ENCODE results near the gene NT5C1A.

Gene NT5C1A

DNA sequence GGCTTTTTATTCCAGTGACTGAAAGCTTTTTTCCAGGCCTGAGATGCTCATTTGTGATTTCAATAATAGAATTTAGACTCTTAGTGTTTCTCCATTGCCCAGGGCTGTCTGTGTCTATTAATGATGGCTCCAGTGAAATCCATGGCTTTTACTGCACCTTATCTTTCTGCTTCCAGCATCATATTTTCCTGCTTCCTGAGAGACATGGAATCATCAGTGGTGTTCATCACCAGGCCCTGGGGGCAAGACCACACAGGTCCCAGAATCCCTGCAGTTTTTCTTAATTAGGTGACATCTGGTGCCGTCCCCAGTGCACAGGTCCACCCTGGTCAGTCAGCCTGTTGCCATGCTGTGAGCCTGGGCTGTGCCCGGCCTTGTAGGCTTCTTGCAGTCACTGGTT lies 15.5 kb downstream of the NT5C1A start:
- Histone ChIP-seq H2AFZ (ENCODE audit: insufficient read depth, low read length, poor library complexity) (no peak overlapping the region), H2BK12ac (ENCODE audit: low read length) (no peak overlapping the region), H3K36me3 (ENCODE audit: control insufficient read depth in 1 of 2, insufficient read depth in 2 of 2, low read length in 2 of 2) (no peaks in the 10 kb centered on the region), H3K9me3 (ENCODE audit: insufficient read depth, low read depth, low read length) (no peaks in the 10 kb centered on the region), H3K4me2 (ENCODE audit: low read length) (no peak overlapping the region), H2BK120ac (ENCODE audit: insufficient read depth, low read length, poor library complexity) (no peak overlapping the region), H3K4ac (ENCODE audit: low read depth, low read length) (no peak overlapping the region), H3K27me3 (ENCODE audit: insufficient read depth, low read length) (peaks cover 4% of the 10 kb centered on the region), H2BK5ac (ENCODE audit: low read depth, low read length, poor library complexity) (no peak overlapping the region), H3K4me3 (ENCODE audit: low read depth, low read length) (no peak overlapping the region), H3K79me1 (ENCODE audit: low read length) (no peaks in the 10 kb centered on the region), H3K23ac (ENCODE audit: low read length) (no peak overlapping the region), H4K12ac (ENCODE audit: low read depth, low read length) (no peak overlapping the region), H4K8ac (ENCODE audit: low read depth, low read length) (no peak overlapping the region), H3K18ac (ENCODE audit: low read length) (no peak overlapping the region), H3K79me2 (ENCODE audit: control insufficient read depth, insufficient read depth, low read length, poor library complexity) (no peaks in the 10 kb centered on the region), H2AK5ac (ENCODE audit: low read length) (no peak overlapping the region), H3K4me1 (ENCODE audit: control insufficient read depth in 1 of 2, insufficient read depth in 2 of 2, low read length in 2 of 2) (no peaks in the 10 kb centered on the region), H4K91ac (ENCODE audit: low read depth, low read length) (no peak overlapping the region), H3K9ac (ENCODE audit: low read length) (no peak overlapping the region), H3K27ac (ENCODE audit: low read depth, low read length) (no peak overlapping the region), H3K14ac (ENCODE audit: low read length) (no peak overlapping the region)
- WGBS (ENCODE audit: extremely low coverage, insufficient coverage, insufficient read length): no CpG with 5 or more reads among the region's 2 CpGs
- DNase-seq: no peak

DNA sequence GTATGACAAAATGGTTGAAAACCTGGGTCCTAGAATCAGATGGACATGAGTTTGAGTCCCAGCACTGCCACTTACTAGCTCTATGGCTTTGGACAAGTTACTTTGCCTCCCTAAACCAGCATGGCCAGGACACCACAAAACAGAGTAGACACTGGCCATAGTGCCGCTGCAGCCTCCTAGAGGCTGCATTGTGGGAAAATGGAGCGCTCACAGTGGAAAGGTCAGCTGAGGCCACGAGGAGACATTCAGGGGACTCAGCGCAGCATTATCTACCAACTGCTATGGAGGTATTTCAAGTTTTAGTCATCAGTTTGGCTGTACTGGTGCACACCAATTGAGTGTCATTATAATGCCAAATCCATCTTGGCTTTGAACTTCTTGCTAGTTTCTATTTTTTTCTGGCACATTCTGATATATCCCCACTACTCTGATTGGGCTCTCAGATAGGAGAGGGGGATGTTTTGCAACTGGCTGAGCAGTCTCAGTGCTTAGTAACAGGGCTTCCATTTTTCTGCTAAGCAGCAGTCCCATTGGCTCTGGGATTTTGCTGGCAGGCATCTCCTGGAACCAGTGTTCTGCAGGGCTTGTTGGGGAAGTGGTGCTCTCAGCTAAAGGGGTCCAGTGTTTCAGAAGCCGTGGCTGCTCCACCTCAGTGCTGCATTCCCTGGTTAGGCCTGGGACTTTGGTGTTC lies 16.2 kb downstream of the NT5C1A start:
- H3K4me2 ChIP-seq (ENCODE audit: low read length): no peak overlapping the region
- H4K12ac ChIP-seq (ENCODE audit: low read depth, low read length): no peak overlapping the region
- H3K4me3 ChIP-seq (ENCODE audit: low read depth, low read length): no peak overlapping the region
- H2AK5ac ChIP-seq (ENCODE audit: low read length): no peak overlapping the region
- H3K36me3 ChIP-seq (ENCODE audit: control insufficient read depth in 1 of 2, insufficient read depth in 2 of 2, low read length in 2 of 2): no peaks in the 10 kb centered on the region
- no peaks in the 10 kb centered on the region for H3K79me1 ChIP-seq (ENCODE audit: low read length)
- DNase-seq: no peak
- H4K91ac ChIP-seq (ENCODE audit: low read depth, low read length): no peak overlapping the region
- WGBS (ENCODE audit: extremely low coverage, insufficient coverage, insufficient read length): no CpG with 5 or more reads among the region's 5 CpGs
- no peak overlapping the region for H3K9ac ChIP-seq (ENCODE audit: low read length)
- no peak overlapping the region for H2AFZ ChIP-seq (ENCODE audit: insufficient read depth, low read length, poor library complexity)
- no peaks in the 10 kb centered on the region for H3K4me1 ChIP-seq (ENCODE audit: control insufficient read depth in 1 of 2, insufficient read depth in 2 of 2, low read length in 2 of 2)
- H3K27me3 ChIP-seq (ENCODE audit: insufficient read depth, low read length): peaks cover 4% of the 10 kb centered on the region
- H3K27ac ChIP-seq (ENCODE audit: low read depth, low read length): no peak overlapping the region
- no peak overlapping the region for H3K14ac ChIP-seq (ENCODE audit: low read length)
- H3K79me2 ChIP-seq (ENCODE audit: control insufficient read depth, insufficient read depth, low read length, poor library complexity): no peaks in the 10 kb centered on the region
- no peaks in the 10 kb centered on the region for H3K9me3 ChIP-seq (ENCODE audit: insufficient read depth, low read depth, low read length)
- no peak overlapping the region for H2BK12ac ChIP-seq (ENCODE audit: low read length)
- no peak overlapping the region for H3K18ac ChIP-seq (ENCODE audit: low read length)
- no peak overlapping the region for H4K8ac ChIP-seq (ENCODE audit: low read depth, low read length)
- no peak overlapping the region for H2BK120ac ChIP-seq (ENCODE audit: insufficient read depth, low read length, poor library complexity)
- H2BK5ac ChIP-seq (ENCODE audit: low read depth, low read length, poor library complexity): no peak overlapping the region
- H3K4ac ChIP-seq (ENCODE audit: low read depth, low read length): no peak overlapping the region
- H3K23ac ChIP-seq (ENCODE audit: low read length): no peak overlapping the region

DNA sequence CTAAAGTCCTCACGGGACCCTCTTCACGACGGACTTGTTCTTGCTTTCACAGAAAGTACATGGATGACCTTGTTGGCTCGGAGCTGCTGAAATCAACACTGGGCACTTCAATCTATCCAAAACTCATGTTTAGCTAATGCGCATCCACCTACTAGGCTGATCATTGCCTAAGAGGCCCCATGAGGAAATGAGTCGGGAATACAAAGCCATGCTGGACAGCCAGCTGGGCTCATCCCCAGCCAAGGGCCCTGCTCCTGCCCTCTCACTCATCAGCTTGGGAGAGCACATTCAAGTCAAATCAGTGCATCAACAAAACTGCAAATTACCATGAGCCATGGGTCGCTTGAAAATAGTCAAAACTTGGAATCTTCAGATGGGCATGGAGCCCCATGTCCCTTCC lies 17.6 kb downstream of the NT5C1A start:
- Histone ChIP-seq H3K4ac (ENCODE audit: low read depth, low read length) (no peak overlapping the region), H3K27ac (ENCODE audit: low read depth, low read length) (no peak overlapping the region), H3K18ac (ENCODE audit: low read length) (no peak overlapping the region), H2AFZ (ENCODE audit: insufficient read depth, low read length, poor library complexity) (no peak overlapping the region), H3K9me3 (ENCODE audit: insufficient read depth, low read depth, low read length) (no peaks in the 10 kb centered on the region), H3K79me1 (ENCODE audit: low read length) (no peaks in the 10 kb centered on the region), H3K4me1 (ENCODE audit: control insufficient read depth in 1 of 2, insufficient read depth in 2 of 2, low read length in 2 of 2) (no peaks in the 10 kb centered on the region), H4K91ac (ENCODE audit: low read depth, low read length) (no peak overlapping the region), H3K14ac (ENCODE audit: low read length) (no peak overlapping the region), H2AK5ac (ENCODE audit: low read length) (no peak overlapping the region), H3K4me3 (ENCODE audit: low read depth, low read length) (no peak overlapping the region), H4K12ac (ENCODE audit: low read depth, low read length) (no peak overlapping the region), H2BK120ac (ENCODE audit: insufficient read depth, low read length, poor library complexity) (no peak overlapping the region), H3K36me3 (ENCODE audit: control insufficient read depth in 1 of 2, insufficient read depth in 2 of 2, low read length in 2 of 2) (no peaks in the 10 kb centered on the region), H2BK12ac (ENCODE audit: low read length) (no peak overlapping the region), H3K4me2 (ENCODE audit: low read length) (no peak overlapping the region), H3K9ac (ENCODE audit: low read length) (no peak overlapping the region), H3K23ac (ENCODE audit: low read length) (peak overlapping the region; percentile 16), H4K8ac (ENCODE audit: low read depth, low read length) (no peak overlapping the region), H3K27me3 (ENCODE audit: insufficient read depth, low read length) (no peaks in the 10 kb centered on the region), H3K79me2 (ENCODE audit: control insufficient read depth, insufficient read depth, low read length, poor library complexity) (no peaks in the 10 kb centered on the region), H2BK5ac (ENCODE audit: low read depth, low read length, poor library complexity) (no peak overlapping the region)
- no CpG with 5 or more reads among the region's 7 CpGs for WGBS (ENCODE audit: extremely low coverage, insufficient coverage, insufficient read length)
- DNase-seq: no peak

DNA sequence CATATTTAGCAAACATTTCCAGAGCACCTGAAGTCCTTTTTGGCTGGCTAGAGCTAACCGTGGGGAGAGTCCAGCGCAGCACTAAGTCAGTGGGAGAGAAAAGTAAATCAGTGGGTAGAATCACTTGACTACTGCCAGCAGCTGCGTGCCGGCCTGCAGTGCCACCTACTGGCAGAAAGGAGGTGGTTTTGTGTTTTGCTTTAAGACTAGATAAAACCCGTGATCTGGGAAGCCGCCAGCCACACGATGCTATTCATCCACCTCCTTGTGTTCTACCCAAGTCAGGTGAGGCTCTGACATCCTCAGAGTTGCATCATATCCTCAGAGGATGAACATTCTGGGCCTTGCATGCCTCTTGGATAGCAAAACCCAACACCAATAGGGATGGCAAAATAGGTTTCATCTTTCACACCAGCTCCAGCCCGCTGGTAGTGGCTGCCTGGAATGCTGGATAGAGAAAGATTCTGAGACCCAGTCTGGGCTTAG lies 18.3 kb downstream of the NT5C1A start:
- no CpG with 5 or more reads among the region's 8 CpGs for WGBS (ENCODE audit: extremely low coverage, insufficient coverage, insufficient read length)
- DNase-seq: peak; percentile 73 to 87
- Histone ChIP-seq H3K9me3 (ENCODE audit: insufficient read depth, low read depth, low read length) (no peaks in the 10 kb centered on the region), H2BK5ac (ENCODE audit: low read depth, low read length, poor library complexity) (no peak overlapping the region), H3K14ac (ENCODE audit: low read length) (no peak overlapping the region), H2BK12ac (ENCODE audit: low read length) (no peak overlapping the region), H4K12ac (ENCODE audit: low read depth, low read length) (no peak overlapping the region), H3K27me3 (ENCODE audit: insufficient read depth, low read length) (no peaks in the 10 kb centered on the region), H3K4ac (ENCODE audit: low read depth, low read length) (no peak overlapping the region), H3K23ac (ENCODE audit: low read length) (no peak overlapping the region), H2AFZ (ENCODE audit: insufficient read depth, low read length, poor library complexity) (no peak overlapping the region), H3K79me1 (ENCODE audit: low read length) (no peaks in the 10 kb centered on the region), H2BK120ac (ENCODE audit: insufficient read depth, low read length, poor library complexity) (no peak overlapping the region), H4K91ac (ENCODE audit: low read depth, low read length) (no peak overlapping the region), H4K8ac (ENCODE audit: low read depth, low read length) (no peak overlapping the region), H3K4me2 (ENCODE audit: low read length) (no peak overlapping the region), H3K4me3 (ENCODE audit: low read depth, low read length) (no peak overlapping the region), H3K27ac (ENCODE audit: low read depth, low read length) (no peak overlapping the region), H2AK5ac (ENCODE audit: low read length) (no peak overlapping the region), H3K79me2 (ENCODE audit: control insufficient read depth, insufficient read depth, low read length, poor library complexity) (no peaks in the 10 kb centered on the region), H3K18ac (ENCODE audit: low read length) (no peak overlapping the region), H3K36me3 (ENCODE audit: control insufficient read depth in 1 of 2, insufficient read depth in 2 of 2, low read length in 2 of 2) (no peaks in the 10 kb centered on the region), H3K9ac (ENCODE audit: low read length) (no peak overlapping the region), H3K4me1 (ENCODE audit: control insufficient read depth in 1 of 2, insufficient read depth in 2 of 2, low read length in 2 of 2) (no peaks in the 10 kb centered on the region)
